Glutamatergic neuron (in vitro differentiated cells): ENCODE data around the gene CDKN2B. TPM values are rescaled to one million over a fixed set of nuclear protein-coding genes. Genes with fewer than 3 reads are reported as not detected.

ENCODE experiments used
- DNase-seq: peaks from one replicate; pipeline ENCODE4 v3.0.0; 2022
- H3K27ac Mint-ChIP-seq: one replicate; pipeline ENCODE4 v1.8.0; 2020; ENCODE audit warnings: mild to moderate bottlenecking, mixed read lengths, inconsistent platforms; ENCODE audit not compliant: unreplicated experiment
- H3K27me3 Mint-ChIP-seq: one replicate; pipeline ENCODE4 v1.8.0; 2020; ENCODE audit warnings: mild to moderate bottlenecking, moderate library complexity, mixed read lengths, inconsistent platforms; ENCODE audit not compliant: unreplicated experiment
- H3K36me3 Mint-ChIP-seq: one replicate; pipeline ENCODE4 v1.8.0; 2020; ENCODE audit warnings: mild to moderate bottlenecking, mixed read lengths, inconsistent platforms; ENCODE audit not compliant: unreplicated experiment
- H3K4me1 Mint-ChIP-seq: one replicate; pipeline ENCODE4 v1.8.0; 2020; ENCODE audit warnings: mild to moderate bottlenecking, low read depth, mixed read lengths, inconsistent platforms; ENCODE audit not compliant: unreplicated experiment
- H3K4me3 Mint-ChIP-seq: one replicate; pipeline ENCODE4 v1.8.0; 2020; ENCODE audit warnings: mild to moderate bottlenecking, mixed read lengths, inconsistent platforms; ENCODE audit not compliant: unreplicated experiment
- H3K9me3 Mint-ChIP-seq: one replicate; pipeline ENCODE4 v1.8.0; 2020; ENCODE audit warnings: mild to moderate bottlenecking, moderate library complexity, mixed read lengths, inconsistent platforms; ENCODE audit not compliant: unreplicated experiment
- total RNA-seq: library from RNA; stranded (reverse); fragmentation: NEBNext Ultra II Directional; extraction: Animal tissue kit (Norgen Biotek cat#: 25700); gene quantifications from one replicate; pipeline ENCODE4 v1.2.1, GENCODE V29; 2021; ENCODE audit not compliant: unreplicated experiment
- TF ChIP-seq, protein P1 (sequence below): fragments of 200-600 bp; sonication (generic); IDR thresholded peaks from one replicate; pipeline ENCODE4 v1.5.0; 2021; ENCODE audit not compliant: partially characterized antibody, unreplicated experiment

The CDKN2B gene
- total RNA-seq, 1 donor from 2014 or later: 0.93 TPM

DNA sequence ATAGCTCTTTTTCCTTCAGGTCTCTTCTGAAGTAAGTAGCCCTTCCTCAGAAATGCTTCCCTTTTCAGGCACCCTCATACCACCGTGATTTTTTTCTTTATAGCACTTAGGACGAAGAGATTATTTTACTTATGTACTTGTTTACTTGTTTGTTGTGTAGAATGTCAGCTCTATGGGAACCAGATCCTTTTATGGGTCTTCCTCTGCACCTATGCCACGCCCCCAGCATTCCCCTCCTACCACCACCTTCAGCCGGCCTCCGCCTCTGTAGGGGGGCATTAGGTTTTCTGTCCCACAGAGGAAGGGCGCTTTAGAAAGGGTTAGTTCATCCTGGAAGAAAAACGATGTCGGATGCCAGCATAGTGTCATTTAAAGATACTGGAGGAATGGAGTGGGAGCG is 12.7 kb downstream of the CDKN2B start:
- no peak overlapping the region for H3K27ac Mint-ChIP-seq
- H3K4me1 Mint-ChIP-seq: no peaks in the 10 kb centered on the region
- H3K27me3 Mint-ChIP-seq: peaks cover 21% of the 10 kb centered on the region
- TF ChIP-seq, protein P1, sequence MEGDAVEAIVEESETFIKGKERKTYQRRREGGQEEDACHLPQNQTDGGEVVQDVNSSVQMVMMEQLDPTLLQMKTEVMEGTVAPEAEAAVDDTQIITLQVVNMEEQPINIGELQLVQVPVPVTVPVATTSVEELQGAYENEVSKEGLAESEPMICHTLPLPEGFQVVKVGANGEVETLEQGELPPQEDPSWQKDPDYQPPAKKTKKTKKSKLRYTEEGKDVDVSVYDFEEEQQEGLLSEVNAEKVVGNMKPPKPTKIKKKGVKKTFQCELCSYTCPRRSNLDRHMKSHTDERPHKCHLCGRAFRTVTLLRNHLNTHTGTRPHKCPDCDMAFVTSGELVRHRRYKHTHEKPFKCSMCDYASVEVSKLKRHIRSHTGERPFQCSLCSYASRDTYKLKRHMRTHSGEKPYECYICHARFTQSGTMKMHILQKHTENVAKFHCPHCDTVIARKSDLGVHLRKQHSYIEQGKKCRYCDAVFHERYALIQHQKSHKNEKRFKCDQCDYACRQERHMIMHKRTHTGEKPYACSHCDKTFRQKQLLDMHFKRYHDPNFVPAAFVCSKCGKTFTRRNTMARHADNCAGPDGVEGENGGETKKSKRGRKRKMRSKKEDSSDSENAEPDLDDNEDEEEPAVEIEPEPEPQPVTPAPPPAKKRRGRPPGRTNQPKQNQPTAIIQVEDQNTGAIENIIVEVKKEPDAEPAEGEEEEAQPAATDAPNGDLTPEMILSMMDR: no peak
- no peaks in the 10 kb centered on the region for H3K9me3 Mint-ChIP-seq
- H3K36me3 Mint-ChIP-seq: no peaks in the 10 kb centered on the region
- H3K4me3 Mint-ChIP-seq: peak overlapping the region; percentile 95
- no peak for DNase-seq

DNA sequence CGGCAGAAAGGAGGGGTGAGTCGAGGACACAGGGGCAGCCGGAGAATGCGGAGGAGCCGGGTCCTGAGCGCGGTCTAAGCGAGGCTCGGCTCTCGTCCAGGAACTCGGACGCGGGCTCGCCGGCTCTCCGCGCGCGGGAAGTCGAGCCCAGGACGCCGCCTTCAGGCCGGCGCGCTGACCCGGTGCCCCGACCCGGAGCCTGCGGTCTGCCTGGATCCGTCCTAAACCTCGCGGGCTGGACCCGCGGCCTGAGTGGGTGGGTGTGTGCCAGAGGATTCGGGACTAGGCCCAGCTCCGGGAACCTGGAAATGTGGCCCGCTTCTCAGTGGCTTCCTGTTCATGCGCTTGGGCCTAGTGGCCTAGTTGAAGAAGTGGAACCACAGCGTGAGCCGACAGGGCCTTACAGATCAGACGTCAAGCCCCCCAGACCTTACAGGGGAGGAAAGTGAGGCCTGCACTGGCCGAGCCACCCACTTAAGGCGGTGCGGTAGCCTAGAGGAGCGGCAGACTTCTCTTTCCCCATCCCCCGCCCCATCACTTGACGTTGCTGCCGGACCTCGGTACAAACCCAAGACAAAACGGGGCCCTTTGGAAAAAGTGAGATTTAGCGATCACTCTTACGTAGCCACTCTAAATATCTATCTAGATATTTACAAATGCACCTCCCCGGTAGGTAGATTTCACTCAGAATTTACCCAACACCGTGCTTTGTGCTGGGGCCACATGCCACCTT is 13.3 kb downstream of the CDKN2B start:
- TF ChIP-seq, protein P1: no peak
- Mint-ChIP-seq H3K27ac (no peak overlapping the region), H3K9me3 (no peaks in the 10 kb centered on the region), H3K4me1 (no peaks in the 10 kb centered on the region), H3K4me3 (peak overlapping the region; percentile 95), H3K27me3 (peaks cover 20% of the 10 kb centered on the region), H3K36me3 (no peaks in the 10 kb centered on the region)
- peak; percentile 51 for DNase-seq

DNA sequence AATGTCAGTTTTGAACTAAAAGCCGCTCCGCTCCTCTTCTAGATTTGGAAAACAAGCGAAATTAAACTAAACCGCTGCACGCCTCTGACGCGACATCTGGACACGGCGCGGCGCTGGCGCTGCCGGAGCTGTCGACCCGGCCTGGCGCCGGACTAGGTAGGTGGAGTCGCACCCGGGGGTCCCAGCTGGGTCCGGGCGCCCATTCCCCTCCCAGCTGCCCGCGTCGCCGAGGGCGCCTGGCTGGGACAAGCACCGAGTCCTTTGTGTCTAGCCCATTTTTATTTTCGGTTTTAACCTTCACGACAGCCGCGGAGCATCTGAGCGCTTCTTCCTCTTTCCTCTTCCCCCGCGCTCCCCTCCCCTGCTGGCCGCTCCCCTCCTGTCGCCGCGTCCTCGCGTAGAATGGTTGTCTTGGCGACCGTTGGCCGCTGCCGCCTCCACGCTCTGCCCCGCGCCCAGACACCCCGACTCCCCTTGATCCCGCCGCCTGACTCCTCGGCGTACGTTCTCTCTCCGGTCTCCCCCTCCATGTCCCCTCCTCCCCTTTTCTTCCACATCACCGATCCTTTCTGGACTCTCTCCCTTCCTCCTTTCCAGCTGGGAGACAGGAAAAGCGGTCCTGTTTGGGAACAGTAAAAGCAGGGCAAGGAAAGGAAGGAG is 14.0 kb downstream of the CDKN2B start:
- Mint-ChIP-seq H3K27me3 (peaks cover 21% of the 10 kb centered on the region), H3K36me3 (no peaks in the 10 kb centered on the region), H3K27ac (no peak overlapping the region), H3K4me1 (no peaks in the 10 kb centered on the region), H3K4me3 (peak overlapping the region; percentile 95), H3K9me3 (peaks cover 3% of the 10 kb centered on the region)
- TF ChIP-seq, protein P1: no peak
- DNase-seq: peak; percentile 68

DNA sequence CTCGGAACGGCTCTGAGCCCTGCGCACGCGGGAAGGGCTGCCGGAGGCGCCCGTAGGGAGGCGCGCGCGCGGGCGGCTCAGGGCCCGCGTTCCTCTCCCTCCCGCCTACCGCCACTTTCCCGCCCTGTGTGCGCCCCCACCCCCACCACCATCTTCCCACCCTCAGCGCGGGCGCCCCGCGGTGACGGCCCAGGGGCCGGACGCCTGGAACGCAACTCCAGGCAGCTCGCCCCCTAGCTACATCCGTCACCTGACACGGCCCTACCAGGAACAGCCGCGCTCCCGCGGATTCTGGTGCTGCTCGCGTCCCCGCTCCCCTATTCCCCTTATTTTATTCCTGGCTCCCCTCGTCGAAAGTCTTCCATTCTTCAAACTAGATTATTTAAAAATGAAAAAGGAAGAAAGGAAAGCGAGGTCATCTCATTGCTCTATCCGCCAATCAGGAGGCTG is 14.5 kb downstream of the CDKN2B start, which contains the start of gene CDKN2B-AS1:
Gene CDKN2B-AS1 (plus strand): TSS at position 236 of the 450 bp plus-strand sequence.
- peak; percentile 46 for DNase-seq
- no peaks in the 10 kb centered on the region for H3K4me1 Mint-ChIP-seq
- TF ChIP-seq, protein P1: no peak
- H3K27ac Mint-ChIP-seq: no peak within 1 kb of the TSS
- H3K36me3 Mint-ChIP-seq: no peaks in the 10 kb centered on the region
- H3K4me3 Mint-ChIP-seq: peak within 1 kb of the TSS; percentile 95
- H3K27me3 Mint-ChIP-seq: peaks cover 24% of the 10 kb centered on the region
- H3K9me3 Mint-ChIP-seq: peaks cover 3% of the 10 kb centered on the region
